Jurkat, Clone E6-1 (cell line): ENCODE data around the gene SLC15A4.
"Not testable (repeated sequence)": the region's sequence is repeated elsewhere in the genome, so short reads cannot be mapped to it uniquely, and the experiment has no call there.

ENCODE experiments used
- DNase-seq: peaks from one replicate; pipeline ENCODE4 v3.0.0-alpha.2; 2011; ENCODE audit warnings: low read depth, low spot score
- H3K4me3 ChIP-seq: 2 replicates; pipeline ENCODE4 v1.5.1; 2011; ENCODE audit warnings: mild to moderate bottlenecking, low read length, control low read depth, moderate library complexity

Gene SLC15A4

DNA sequence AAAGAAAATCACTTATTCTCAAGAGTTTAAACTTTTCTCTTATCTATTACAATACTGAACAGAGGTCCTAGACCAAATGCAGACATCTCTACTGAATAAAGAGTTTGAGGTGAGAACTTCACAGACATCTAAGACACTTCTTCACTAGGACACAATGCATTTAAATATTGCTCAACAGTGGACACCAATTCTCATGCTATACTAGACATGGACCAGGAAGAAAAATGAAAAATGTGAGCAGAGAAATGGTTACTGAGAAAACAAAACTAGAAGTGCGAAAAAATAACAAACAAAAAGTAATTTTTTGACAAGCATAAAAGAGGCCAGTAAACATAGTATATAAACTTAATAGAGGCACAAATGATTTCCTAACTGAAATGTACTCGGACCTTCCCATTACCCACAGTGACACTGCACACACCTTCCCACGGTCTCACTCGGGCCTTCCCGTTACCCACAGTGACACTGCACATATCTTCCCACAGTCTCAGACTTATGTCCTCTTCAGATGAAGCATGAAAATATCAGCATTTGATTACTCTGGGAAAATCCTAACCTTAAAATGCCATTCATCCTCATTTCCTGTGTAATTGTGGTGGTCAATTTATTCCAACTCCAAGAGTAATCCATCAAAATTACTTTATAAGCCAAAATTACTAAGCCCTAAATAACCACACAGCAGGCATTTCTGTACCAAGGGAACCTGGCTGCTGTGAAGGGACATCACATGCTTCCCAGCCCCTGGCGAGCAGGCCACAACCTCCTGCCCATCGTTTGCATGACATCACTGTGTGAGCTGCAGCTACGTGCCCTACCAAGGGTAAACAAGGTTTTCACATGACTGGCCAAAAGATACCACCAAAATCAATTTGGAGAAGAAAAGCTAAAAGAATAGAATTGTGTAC is 6.4 kb downstream of the SLC15A4 start:
- H3K4me3 ChIP-seq, result no peak overlapping the region
- no peak for DNase-seq

GRCh38 chr12:128816643-128816920 is 7.2 kb downstream of the SLC15A4 start:
- no peak overlapping the region for H3K4me3 ChIP-seq

GRCh38 chr12:128815779-128816642 is 7.7 kb downstream of the SLC15A4 start:
- no peak for DNase-seq
- no peak overlapping the region for H3K4me3 ChIP-seq

More at GRCh38 chr12:128816643-128816920, 7.2 kb downstream of the SLC15A4 start:
- DNase-seq, result no peak

- no peak overlapping the region for H3K4me3 ChIP-seq
- no peak for DNase-seq
Observed at GRCh38 chr12:128814411-128815261, 9.1 kb downstream of the SLC15A4 start.

DNA sequence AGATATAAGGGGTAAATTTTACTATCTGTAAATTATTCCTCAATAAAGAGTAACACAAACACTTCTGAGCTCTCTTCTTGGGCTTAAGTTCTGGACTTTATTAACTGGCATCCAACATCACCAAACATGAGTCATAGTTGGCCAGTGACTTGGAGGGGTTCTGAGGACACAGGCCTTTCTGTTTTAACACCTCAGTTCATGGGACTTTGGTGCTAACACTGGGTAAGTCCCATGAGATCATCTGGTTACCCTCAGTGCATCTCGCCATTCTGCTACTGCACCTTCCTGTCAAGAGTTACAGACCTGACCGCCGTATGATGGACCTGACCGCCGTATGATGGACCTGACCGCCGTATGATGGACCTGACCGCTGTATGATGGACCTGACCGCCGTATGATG is 9.9 kb downstream of the SLC15A4 start:
- no peak for DNase-seq
- no peak overlapping the region for H3K4me3 ChIP-seq

DNA sequence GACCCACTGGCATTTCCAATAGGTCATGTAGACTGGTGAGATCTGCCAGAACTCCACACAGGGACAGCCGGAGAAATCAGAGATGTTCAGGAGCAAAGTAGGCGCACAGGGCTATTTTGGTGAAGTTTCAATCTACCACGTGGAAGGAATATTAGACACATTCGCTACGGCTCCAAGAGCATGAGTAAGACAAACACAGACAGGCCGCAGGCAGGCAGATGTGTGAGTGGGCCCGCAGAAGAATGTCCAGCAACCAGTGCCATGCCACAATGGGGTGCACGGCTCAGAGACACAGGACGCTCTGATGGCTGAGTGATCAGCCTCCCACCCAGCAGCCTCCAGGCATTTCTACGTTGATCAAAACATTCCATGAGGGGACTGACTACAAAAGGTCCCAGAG is 10.4 kb downstream of the SLC15A4 start:
- H3K4me3 ChIP-seq, result no peak overlapping the region
- no peak for DNase-seq

DNA sequence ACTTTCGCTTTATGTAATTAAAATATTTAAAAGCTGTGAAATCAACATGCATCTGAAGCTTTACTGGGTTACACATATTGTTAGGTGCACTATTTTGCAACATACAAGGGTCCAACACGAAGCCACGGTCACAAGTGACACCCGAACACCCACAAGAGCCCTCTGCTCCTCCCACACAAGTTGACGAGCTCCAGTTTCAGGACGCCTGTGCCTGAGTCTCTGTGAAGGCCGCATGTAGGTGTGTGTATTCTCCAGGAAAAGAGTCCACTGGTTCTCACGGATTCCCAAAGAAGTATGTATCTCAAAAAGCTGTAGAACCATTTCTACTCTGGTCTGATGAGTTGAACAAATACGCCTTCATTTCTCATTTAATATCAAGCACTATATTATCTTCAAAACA is 12.0 kb downstream of the SLC15A4 start:
- no peak overlapping the region for H3K4me3 ChIP-seq
- no peak for DNase-seq

DNA sequence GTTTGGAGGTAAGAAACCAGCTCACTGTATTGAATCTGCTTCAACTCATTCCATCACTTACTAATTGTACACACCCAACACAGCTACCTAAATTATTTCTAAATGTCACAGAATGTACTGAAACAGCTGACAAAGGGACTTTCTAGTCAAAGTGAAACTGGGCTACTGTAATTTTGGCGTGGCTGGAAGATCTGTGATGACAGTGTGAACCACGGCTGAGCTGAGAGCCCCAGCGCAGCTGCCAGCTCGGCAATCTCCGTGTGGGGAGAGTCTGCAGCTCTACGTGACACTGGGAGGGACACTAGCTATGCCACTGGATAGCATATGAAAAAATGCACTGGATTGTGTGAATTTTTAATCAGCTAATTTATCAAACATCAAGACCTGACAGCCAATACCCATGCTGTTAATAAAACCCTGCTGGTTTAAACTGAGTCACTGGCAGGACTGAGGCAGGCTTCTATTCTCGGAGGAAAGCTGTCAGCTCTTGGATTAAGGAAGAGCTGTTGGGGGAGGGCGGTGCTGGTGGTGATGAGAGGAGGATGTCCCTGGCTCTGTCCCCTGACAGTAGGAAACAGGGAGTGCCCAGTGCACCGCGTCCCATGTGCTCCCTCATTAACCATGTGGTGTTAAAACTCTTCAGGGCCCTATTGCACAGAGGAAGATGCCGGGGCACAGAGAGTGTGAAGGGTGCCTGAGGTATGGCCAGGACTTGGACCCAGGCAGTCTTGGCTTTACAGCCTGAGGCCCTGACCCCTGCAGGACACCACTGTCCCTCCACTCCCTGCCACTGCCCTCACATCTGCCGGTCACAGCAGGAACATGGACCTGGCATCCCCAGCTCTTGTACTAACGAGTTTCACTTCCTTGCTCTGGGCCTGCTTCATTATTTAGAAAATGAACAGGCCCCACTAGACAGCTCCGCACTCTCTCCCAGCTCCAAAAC is 13.3 kb downstream of the SLC15A4 start:
- no peak overlapping the region for H3K4me3 ChIP-seq

DNA sequence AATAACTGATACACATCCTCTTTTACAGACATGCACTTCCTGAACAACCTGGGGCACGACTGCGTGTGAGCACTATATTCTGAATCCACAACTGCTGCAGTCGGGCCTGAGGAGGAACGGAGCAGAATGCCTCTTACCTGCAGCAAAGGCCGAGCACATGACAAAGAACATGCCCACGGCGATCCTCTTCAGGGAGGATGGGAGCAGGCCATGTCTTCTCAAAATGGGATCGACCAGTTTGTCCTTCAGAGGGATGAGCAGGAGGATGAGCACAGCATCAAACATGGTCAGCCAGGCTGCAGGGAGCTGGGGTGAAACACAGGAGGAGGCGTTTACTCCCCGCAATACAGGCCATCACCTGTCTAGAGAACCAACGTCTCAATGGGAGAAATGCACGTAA is 15.1 kb downstream of the SLC15A4 start:
- H3K4me3 ChIP-seq, result no peak overlapping the region
- DNase-seq, result no peak

More for the DNA sequence above, 13.3 kb downstream of the SLC15A4 start:
- no peak for DNase-seq

- H3K4me3 ChIP-seq, result no peak overlapping the region
- DNase-seq, result no peak
Observed at GRCh38 chr12:128807161-128807724, 16.5 kb downstream of the SLC15A4 start.

- no peak overlapping the region for H3K4me3 ChIP-seq
- no peak for DNase-seq
Observed at GRCh38 chr12:128806573-128806972, 17.2 kb downstream of the SLC15A4 start.

- DNase-seq, H3K4me3 ChIP-seq: not testable (repeated sequence)
Observed at GRCh38 chr12:128805406-128805805, 18.4 kb downstream of the SLC15A4 start.

DNA sequence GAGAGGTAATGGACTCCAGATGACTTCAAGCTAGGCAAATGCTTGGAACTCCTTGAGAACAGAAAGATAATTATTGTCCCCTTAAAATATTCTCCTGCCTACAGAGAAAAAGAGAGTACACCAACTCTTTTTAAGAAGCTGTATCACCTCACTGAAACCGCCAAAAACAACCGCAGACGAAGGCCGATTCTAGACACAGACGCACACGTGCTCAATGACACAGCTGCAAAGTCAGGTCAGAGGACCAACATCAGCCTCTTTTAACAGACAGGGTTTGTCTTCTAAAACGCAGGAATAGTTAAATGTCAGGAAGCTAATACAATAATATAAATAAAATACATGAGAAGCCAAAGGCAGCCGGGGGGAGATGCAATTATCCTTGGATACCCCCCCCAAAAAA is 19.0 kb downstream of the SLC15A4 start:
- H3K4me3 ChIP-seq, result no peak overlapping the region
- no peak for DNase-seq

- no peak for DNase-seq
- no peak overlapping the region for H3K4me3 ChIP-seq
Observed at GRCh38 chr12:128803788-128804187, 20.0 kb downstream of the SLC15A4 start.

GRCh38 chr12:128802756-128803155 is 21.0 kb downstream of the SLC15A4 start:
- H3K4me3 ChIP-seq, result no peak overlapping the region
- no peak for DNase-seq

- H3K4me3 ChIP-seq, result no peak overlapping the region
- no peak for DNase-seq
Observed at GRCh38 chr12:128801879-128802391, 21.8 kb downstream of the SLC15A4 start.

DNA sequence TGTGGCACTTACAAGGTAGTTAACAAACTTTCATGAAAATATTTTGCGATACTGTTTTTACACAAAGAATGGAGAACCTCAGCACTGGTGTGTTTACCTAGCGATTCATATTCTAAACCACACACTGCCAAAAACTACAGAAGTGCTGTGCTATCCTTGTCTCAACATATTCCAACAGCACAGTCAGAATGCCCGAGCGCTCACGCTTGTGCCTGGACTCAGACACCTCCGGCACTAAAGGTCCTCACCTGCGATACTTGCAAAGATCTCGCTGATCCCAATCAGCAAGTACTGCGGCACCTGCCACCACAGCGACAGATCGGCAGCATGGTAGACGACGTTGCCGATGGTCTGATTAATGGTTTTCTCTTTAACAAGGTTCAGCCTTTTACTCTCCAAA is 23.2 kb downstream of the SLC15A4 start:
- H3K4me3 ChIP-seq, result no peak overlapping the region

More for the DNA sequence above, 23.2 kb downstream of the SLC15A4 start:
- DNase-seq, result no peak
